ENCODE results near the gene PLCD1. TPM values are rescaled to one million over a fixed set of nuclear protein-coding genes. Genes with fewer than 3 reads are reported as not detected.

PLCD1 gene
- total RNA-seq, 1 experiment from 2014 or later = 27.1 TPM

- no peak overlapping the region for H3K14ac ChIP-seq (ENCODE audit: insufficient read depth, low read length)
- H4K8ac ChIP-seq (replicated peaks; ENCODE audit: insufficient read length, low read depth, low read length) = no peak overlapping the region
- peak overlapping the region; percentile 57 for H3K4me2 ChIP-seq (ENCODE audit: insufficient read depth, insufficient read length, low read length)
- H3K18ac ChIP-seq (ENCODE audit: insufficient read length, low read depth, low read length) = no peak overlapping the region
- no peak overlapping the region for H3K27ac ChIP-seq (ENCODE audit: insufficient read length, low read depth, low read length)
- peaks cover 13 to 14% of the 10 kb centered on the region in 2 experiments for H3K4me1 Mint-ChIP-seq
- no peaks in the 10 kb centered on the region for H3K9me3 Mint-ChIP-seq
- H2BK120ac ChIP-seq (ENCODE audit: low read depth, low read length, poor library complexity, severe bottlenecking) = no peak overlapping the region
- peak overlapping the region; percentile 85 to 91 for H3K4me3 Mint-ChIP-seq
- peaks cover 5% of the 10 kb centered on the region for H3K23me2 ChIP-seq (ENCODE audit: insufficient read length, low read depth, low read length, poor library complexity, severe bottlenecking)
- H2AK5ac ChIP-seq (ENCODE audit: insufficient read length, low read length) = no peak overlapping the region
- H3K9me3 ChIP-seq (ENCODE audit: control insufficient read depth, low read depth, low read length) = no peaks in the 10 kb centered on the region
- no CpG with 5 or more reads among the region's 6 CpGs for WGBS (ENCODE audit: extremely low coverage, insufficient read length, low lambda C conversion rate)
- no peak overlapping the region for H4K91ac ChIP-seq (ENCODE audit: insufficient read length, low read depth, low read length)
- H2AFZ ChIP-seq (ENCODE audit: low read length) = no peak overlapping the region
- H3K79me1 ChIP-seq (ENCODE audit: insufficient read depth, low read depth, low read length, poor library complexity, severe bottlenecking) = no peaks in the 10 kb centered on the region
- no peak overlapping the region for H2BK15ac ChIP-seq (ENCODE audit: low read depth, low read length)
- H2BK5ac ChIP-seq (ENCODE audit: insufficient read length, low read length) = no peak overlapping the region
- H3T11ph ChIP-seq (ENCODE audit: low read length) = no peak overlapping the region
- no peak overlapping the region for H3K9ac ChIP-seq (ENCODE audit: extremely low read depth, insufficient read length, low read length)
- peaks cover 9% of the 10 kb centered on the region; the same call in 1 of the 2 replicates for H3K27me3 ChIP-seq (ENCODE audit: insufficient read depth, low read length)
- no peaks in the 10 kb centered on the region for H4K20me1 ChIP-seq (ENCODE audit: control insufficient read depth, insufficient read depth, insufficient read length)
- H3K27ac Mint-ChIP-seq = no peak overlapping the region
- no peak overlapping the region for H4K5ac ChIP-seq (ENCODE audit: insufficient read length, low read depth, low read length)
- H2BK12ac ChIP-seq (ENCODE audit: insufficient read length, low read depth, low read length) = no peak overlapping the region
- no peak overlapping the region for H2BK20ac ChIP-seq (ENCODE audit: low read depth, low read length, poor library complexity, severe bottlenecking)
- TF ChIP-seq CTCF (conservative IDR thresholded peaks at IDR 0.05) = no peak
- H3K4me1 ChIP-seq (ENCODE audit: insufficient read depth, low read length) = no peaks in the 10 kb centered on the region
- H3K27me3 Mint-ChIP-seq (ENCODE audit: low read depth) = peaks cover 24% of the 10 kb centered on the region
- no peak overlapping the region for H3K4ac ChIP-seq (ENCODE audit: low read depth, low read length)
- H3K36me3 Mint-ChIP-seq (ENCODE audit: insufficient read depth in 1 of 3, low read depth in 3 of 3) = peaks cover 0 to 7% (median 0%) of the 10 kb centered on the region in 3 experiments; a peak in 5 of 7 replicates
- no peaks in the 10 kb centered on the region for H3K79me2 ChIP-seq (ENCODE audit: insufficient read depth, low read length)
- DNase-seq = peak; percentile 18
- no peak overlapping the region for H3K56ac ChIP-seq (ENCODE audit: insufficient read length, low read depth, low read length)
- no peak overlapping the region for H3K23ac ChIP-seq (ENCODE audit: insufficient read length, low read depth, low read length)
Measured at GRCh38 chr3:38022896-38023709, 6.3 kb downstream of the PLCD1 start.

All from H9 (cell line).